ENCODE results near the gene CRISPLD2.

The CRISPLD2 gene

DNA sequence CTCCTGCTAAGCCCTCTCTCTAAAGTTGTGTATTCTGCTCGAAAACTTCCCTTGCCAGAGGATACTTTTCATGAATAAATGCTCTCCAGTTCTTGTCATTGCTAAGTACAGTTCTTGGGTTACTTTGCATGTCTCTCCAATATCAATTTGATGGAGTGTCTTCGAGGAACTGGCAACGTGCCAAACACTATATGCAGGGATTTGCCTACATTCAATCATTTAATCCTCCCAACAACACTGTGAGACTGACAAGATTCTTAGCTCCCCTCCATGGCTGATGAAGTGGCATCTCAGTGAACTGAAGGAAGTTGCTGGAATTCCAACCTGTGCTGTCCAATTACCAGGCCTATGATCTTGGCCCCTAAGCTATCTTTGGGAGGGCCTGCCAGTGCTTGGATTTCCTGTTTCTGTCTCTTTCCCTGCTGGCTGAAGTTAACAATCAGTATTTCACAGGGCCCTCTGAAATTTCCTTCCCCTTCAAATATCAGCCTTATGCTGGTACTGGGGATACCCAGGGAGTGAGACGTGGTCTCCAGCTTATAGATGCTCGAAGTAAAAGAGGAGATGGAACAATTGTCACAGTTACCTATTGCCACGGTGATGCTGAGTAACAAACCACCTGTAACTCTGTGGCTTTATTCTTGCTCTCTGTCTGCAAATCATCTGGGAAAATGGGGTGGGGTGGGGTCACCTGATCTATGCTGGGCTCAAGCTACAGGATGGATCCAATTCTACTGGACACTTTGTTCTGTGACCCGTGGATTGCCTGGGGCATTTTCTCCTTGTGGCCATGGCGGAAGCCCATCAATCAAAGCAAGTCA is 19.4 kb upstream of the CRISPLD2 start:
- no peak for DNase-seq (ENCODE audit: low read depth in 2 of 2)

DNA sequence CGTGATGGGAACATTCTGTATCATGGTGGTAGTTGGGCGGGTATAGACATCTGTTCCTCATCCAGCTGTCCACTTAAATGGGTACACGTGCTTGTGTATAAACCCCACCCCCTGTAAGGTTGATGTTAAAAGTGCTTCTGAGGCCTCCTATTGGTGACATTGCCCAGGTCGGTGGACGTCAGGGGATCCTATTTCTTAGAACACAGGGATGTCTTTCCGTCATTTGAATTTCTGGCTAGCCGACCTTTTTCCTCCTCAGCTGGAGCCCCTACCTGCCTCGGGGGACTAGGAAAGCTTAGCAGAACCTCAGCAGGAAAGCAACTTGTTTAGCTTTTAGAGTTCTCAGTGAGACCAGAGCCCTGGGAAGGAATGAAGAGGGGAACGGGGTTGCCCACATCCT is 16.6 kb upstream of the CRISPLD2 start:
- DNase-seq (ENCODE audit: low read depth in 2 of 2), result no peak

DNA sequence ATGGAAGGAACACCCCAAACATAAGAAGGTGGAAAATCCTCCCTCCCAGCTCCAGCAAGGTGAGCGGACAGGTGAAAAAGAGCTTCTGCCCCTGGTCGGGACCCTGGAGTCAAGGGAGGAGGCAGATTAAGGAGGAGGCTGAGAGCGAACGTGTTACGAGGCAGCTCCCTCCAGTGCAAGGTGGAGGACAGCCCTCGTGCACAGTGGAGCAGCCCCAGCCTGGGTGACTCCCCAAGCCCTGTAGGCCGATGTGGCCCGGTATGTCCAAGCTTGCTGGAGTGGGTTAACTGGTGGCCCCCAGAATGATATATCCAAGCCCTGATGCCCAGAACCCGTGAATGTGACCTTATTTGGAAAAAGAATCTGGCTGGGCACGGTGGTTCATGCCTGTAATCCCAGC is 15.5 kb upstream of the CRISPLD2 start:
- no peak for DNase-seq (ENCODE audit: low read depth in 2 of 2)

- no peak for DNase-seq (ENCODE audit: low read depth in 2 of 2)
Observed at GRCh38 chr16:84806256-84806889, 13.4 kb upstream of the CRISPLD2 start.

GRCh38 chr16:84806890-84807258 is 12.9 kb upstream of the CRISPLD2 start:
- no peak for DNase-seq (ENCODE audit: low read depth in 2 of 2)

DNA sequence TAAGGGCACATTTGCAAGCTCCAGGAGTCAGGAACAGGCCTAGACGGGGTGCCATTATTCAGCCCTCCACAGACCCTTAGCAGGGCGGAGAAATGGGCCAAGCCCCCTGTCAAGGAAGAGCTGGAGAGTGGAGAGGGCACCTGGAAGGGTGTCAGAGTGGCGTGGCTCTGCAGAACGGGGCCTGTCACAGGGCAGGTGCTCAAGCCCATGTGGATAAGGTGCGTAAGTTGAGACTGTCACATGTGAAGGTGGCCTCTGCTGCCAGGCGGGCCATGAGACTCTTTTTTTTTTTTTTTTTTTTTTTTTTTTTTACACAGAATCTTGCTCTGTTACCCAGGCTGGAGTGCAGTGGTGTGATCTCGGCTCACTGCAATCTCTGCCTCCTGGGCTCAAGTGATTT is 12.0 kb upstream of the CRISPLD2 start:
- DNase-seq (ENCODE audit: low read depth in 2 of 2), result no peak

DNA sequence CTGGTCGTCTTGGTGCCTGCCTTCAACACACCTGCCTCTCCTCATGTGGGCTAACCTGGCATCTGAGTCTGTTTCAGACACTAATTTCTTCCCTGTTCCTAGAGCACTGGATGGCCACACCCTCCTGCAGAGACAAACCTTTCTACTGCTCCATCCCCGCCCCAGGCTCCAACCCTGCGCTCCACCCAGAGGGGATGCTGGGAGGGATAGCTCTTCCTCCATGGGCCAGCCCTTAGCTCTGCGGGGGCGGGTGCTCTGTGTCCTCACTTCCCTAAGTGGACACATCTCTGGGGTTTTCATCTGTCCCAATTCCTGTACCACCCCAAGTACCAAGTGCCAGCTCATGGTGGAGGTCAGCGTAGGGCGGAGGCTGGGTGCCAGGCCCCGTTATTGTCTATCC is 11.0 kb upstream of the CRISPLD2 start:
- no peak for DNase-seq (ENCODE audit: low read depth in 2 of 2)

- DNase-seq (ENCODE audit: low read depth in 2 of 2), result no peak
Observed at GRCh38 chr16:84810518-84811273, 9.1 kb upstream of the CRISPLD2 start.

GRCh38 chr16:84811529-84811928 is 8.3 kb upstream of the CRISPLD2 start:
- no peak for DNase-seq (ENCODE audit: low read depth in 2 of 2)

DNA sequence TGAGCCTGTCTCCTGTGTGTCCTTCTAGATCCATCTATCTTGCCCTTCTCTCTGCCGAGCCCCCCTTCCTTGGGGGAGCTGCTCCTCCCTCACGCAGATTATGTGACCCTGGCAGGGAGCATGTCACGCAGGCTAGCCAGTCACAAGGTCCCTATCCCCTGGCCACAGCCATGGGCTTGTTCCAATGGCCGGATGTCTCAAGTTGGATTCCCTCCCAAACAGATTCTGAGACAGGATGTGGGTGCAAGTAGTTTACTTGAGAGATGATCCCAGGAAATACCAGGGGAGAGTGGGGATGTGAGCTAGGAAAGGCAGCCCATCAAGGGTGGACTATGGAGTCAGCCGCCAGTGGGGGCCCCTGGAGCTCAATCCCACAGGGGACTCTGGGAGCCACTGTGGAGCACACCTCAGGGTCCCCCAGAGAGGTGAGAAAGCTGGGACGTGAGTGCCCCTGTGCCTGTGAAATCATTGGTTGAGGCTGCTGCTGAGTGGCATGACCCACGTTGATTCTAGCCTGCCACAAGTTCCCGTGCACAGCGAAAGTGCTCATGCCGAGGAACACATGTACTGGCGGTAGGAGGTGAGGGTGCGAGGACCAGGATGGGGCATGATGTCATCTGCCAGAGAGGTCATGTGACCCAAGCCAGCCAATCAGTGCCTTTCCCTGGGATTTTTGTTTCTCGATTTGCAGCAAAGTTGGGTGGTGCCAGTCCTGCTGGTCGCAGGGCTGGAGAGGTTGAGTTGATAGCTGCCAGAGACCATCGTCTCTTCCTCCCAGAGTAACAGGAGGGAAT is 6.4 kb upstream of the CRISPLD2 start:
- no peak for DNase-seq (ENCODE audit: low read depth in 2 of 2)

DNA sequence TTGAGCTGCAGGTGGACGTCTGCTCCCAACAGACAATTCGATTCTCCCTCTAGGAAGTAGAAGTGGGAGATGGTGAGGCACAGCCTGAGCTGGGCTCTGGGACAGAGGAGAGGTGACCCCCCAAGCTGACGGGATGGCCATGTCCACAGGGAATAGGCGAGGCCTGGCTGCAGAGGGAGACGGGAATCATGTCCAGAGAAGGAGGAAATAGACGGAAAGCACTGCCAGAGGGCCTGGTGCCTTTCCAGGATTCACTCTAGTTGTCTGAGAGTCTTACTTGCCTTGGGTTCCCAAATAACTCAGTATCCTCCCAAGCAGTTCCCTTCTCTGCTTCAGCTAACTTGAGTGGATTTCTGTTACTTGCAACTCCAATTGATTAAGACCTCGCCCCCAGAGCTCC is 4.3 kb upstream of the CRISPLD2 start:
- no peak for DNase-seq (ENCODE audit: low read depth in 2 of 2)

- DNase-seq (ENCODE audit: low read depth in 2 of 2), result no peak
Observed at GRCh38 chr16:84816023-84816422, 3.8 kb upstream of the CRISPLD2 start.

DNA sequence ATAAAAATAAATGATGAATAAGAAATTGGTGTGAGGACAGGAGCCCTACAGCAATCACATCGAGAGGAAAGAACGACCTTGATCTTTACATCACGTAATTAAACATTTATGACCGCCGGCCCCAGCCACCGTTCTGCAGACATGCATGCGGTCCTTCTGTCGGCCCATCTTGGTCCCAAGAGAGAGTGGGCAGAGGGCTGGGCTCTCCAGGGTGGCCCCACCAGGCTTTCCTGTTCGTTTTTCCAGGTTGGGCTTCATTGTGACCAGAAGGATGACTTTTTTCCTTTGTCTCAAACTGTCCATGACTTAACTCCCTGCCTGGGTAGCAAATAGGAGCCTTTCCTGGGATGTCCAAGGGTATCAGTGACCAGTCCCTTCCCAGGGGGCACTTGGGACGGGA is 3.3 kb upstream of the CRISPLD2 start:
- no peak for DNase-seq (ENCODE audit: low read depth in 2 of 2)

DNA sequence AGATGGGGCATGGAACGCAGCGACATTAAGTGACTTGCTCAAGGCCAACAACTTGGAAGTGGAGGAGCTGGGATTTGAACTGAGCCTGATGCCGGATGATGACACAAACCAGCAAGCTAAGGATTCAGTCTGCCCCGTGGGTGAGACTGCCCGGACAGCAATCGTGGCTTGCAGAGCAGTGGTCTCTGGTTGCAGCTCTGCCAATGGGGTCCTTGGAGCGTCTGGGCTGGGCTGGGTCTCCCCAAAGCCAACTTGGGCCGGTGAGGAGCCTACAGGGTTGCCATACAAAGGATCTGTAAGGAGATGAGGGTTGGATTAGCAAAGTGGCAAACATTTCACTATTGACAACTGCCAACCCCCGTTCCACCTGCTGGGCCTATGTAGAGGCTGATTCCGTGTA is 2.6 kb upstream of the CRISPLD2 start:
- DNase-seq (ENCODE audit: low read depth in 2 of 2), result no peak

GRCh38 chr16:84817613-84818012 is 2.2 kb upstream of the CRISPLD2 start:
- no peak for DNase-seq (ENCODE audit: low read depth in 2 of 2)

DNA sequence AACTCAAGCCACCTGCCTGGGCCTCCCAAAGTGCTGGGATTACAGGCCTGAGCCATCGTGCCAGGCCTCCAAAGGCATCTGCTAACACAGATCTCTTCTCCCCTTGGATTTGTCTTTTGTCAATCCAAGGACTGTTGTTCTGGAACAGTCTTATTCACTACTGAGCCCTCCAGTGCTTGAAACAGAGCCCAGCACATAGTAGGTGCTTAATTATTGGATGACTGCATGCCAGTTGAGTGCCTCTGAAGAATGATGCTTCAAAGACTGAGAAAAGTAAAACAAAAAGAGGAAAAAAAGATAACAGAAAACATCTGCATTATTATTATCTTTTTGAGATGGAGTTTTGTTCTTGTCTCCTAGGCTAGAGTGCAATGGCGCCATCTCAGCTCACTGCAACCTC is 1.7 kb upstream of the CRISPLD2 start:
- no peak for DNase-seq (ENCODE audit: low read depth in 2 of 2)

DNA sequence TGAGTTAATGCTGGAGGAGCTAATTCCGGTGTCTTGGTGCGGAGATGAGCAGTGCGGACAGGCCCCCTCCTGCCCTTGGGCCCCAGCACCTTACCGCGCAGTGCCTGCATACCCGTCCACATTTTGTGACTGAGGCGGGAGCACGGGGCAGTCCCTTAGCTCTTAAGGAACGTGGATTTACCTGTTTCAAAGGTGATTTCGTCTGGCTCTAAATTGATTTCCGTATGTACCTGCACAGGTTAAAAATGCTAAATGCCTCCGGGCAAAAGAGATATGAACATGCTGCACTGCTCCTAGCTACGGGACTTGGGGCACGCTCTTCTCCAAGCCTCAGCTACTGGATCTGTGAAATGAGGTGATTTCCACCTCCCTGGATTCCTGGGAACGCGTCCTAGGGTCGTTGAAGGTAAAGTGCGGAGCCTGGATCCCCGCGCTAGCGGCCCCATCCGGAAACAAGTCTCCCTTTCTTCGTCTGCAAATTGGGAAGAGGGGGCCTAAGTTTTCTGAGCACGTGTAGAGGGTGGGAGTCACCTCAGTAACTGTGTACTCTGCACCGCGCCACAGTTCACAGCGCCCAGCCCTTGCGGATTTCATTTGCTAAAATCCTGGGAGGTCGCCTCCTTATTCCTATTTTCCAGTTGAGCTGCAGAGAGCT is 669 bp upstream of the CRISPLD2 start:
- no peak for DNase-seq (ENCODE audit: low read depth in 2 of 2)

DNA sequence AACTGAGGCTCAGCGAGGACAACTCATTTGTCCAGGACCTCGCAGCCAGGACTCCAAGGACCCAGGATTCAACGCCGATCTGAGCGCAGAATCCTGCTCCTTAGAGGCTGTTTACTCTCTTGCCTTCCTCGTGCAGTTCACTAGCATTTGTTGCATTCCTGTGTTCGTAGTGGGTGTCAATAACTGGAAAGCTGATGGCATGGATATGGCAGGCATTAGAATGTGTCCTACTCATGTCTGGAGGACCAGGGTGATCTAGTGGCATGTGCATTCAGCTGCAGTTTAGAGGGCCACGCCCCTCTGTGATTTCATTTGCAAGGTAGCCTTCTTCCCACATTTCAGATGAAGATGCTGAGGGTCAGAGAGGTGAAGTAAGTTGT is 510 bp downstream of the CRISPLD2 start:
- DNase-seq (ENCODE audit: low read depth in 2 of 2), result no peak

DNA sequence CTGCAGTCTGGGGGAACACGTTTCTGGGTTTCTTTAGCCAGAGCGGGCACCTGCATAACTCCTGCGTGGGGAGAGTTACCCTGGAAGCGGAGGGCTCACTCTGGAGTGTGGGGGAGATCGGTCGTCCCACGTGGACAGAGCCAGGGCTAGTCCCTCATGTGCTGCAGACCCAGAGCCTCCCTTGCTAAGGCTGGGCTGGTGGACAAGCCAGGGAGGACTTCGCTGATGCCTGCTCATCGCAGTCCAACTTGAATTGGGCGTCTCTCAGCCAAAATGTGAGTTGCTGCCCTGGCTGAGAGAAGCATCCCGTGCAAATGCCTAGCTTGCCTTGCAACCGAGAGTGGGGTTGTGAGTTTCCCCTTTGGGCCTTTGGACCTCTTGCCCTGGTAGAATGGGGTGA is 986 bp downstream of the CRISPLD2 start:
- DNase-seq (ENCODE audit: low read depth in 2 of 2), result no peak

DNA sequence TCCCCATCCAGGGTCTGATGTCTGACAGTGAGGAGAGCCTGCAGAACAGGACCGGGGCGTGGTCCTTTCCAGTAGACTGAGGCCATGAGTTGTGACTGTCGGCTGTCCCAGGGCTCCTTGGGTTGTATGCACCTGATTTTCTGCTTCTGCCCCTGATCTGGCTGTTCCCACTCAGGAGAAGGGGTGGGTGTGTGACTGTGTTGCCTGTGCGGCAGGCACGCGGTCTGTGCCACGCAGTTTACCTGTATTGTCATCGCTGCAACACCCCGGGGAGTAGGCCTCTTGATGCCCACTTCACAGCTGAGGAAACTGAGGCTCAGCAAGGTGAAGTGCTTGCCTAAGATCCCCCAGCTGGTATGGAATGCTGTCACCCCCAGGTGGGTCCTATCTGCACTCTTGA is 1.4 kb downstream of the CRISPLD2 start:
- DNase-seq (ENCODE audit: low read depth in 2 of 2), result no peak

All from stimulated activated CD4-positive, alpha-beta T cell treated with anti-CD3 and anti-CD28 coated beads, Interleukin-15, amount 100 ng/mL, for 48 hours (primary cell).